ENCODE results near the gene MALSU1.

Gene MALSU1

GRCh38 chr7:23290993-23291392, 8.1 kb upstream of the MALSU1 start:
- peaks cover 5% of the 10 kb centered on the region for H3K4me1 ChIP-seq (ENCODE audit: insufficient read depth, low read length, severe bottlenecking)
- H3K36me3 ChIP-seq (ENCODE audit: insufficient read depth, low read length): no peaks in the 10 kb centered on the region
- H3K79me2 ChIP-seq (ENCODE audit: insufficient read depth, low read length): no peaks in the 10 kb centered on the region
- TF ChIP-seq EZH2 (IDR thresholded peaks at IDR 0.05; ENCODE audit: borderline replicate concordance, low read length): no peak
- TF ChIP-seq, protein P1, sequence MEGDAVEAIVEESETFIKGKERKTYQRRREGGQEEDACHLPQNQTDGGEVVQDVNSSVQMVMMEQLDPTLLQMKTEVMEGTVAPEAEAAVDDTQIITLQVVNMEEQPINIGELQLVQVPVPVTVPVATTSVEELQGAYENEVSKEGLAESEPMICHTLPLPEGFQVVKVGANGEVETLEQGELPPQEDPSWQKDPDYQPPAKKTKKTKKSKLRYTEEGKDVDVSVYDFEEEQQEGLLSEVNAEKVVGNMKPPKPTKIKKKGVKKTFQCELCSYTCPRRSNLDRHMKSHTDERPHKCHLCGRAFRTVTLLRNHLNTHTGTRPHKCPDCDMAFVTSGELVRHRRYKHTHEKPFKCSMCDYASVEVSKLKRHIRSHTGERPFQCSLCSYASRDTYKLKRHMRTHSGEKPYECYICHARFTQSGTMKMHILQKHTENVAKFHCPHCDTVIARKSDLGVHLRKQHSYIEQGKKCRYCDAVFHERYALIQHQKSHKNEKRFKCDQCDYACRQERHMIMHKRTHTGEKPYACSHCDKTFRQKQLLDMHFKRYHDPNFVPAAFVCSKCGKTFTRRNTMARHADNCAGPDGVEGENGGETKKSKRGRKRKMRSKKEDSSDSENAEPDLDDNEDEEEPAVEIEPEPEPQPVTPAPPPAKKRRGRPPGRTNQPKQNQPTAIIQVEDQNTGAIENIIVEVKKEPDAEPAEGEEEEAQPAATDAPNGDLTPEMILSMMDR (IDR thresholded peaks at IDR 0.05; ENCODE audit: low read length): no peak
- H2AFZ ChIP-seq (ENCODE audit: low read length): no peak overlapping the region
- H4K20me1 ChIP-seq (ENCODE audit: insufficient read depth, low read length): no peaks in the 10 kb centered on the region
- H3K27ac ChIP-seq (ENCODE audit: low read depth, low read length, poor library complexity, severe bottlenecking): no peak overlapping the region
- H3K27me3 ChIP-seq (ENCODE audit: insufficient read depth, low read length): no peaks in the 10 kb centered on the region
- no peak overlapping the region for H3K9ac ChIP-seq (ENCODE audit: low read length)
- no peak overlapping the region for H3K4me3 ChIP-seq (ENCODE audit: low read depth, low read length, poor library complexity, severe bottlenecking)
- H3K4me2 ChIP-seq (ENCODE audit: low read length): no peak overlapping the region
- H3F3A ChIP-seq (ENCODE audit: insufficient read depth, low read length): 0 out of 2 replicates have a peak, but pooled peaks cover 4% of the 10 kb centered on the region
- H3K9me2 ChIP-seq (ENCODE audit: low read depth, low read length): no peaks in the 10 kb centered on the region
- H3K9me3 ChIP-seq (ENCODE audit: low read length): no peaks in the 10 kb centered on the region

- H3K4me3 ChIP-seq (ENCODE audit: low read depth, low read length, poor library complexity, severe bottlenecking): no peak overlapping the region
Measured at GRCh38 chr7:23291957-23292560, 7.1 kb upstream of the MALSU1 start.

GRCh38 chr7:23292623-23293022, 6.5 kb upstream of the MALSU1 start:
- Histone ChIP-seq H3K4me2 (ENCODE audit: low read length) (no peak overlapping the region), H3K4me3 (ENCODE audit: low read depth, low read length, poor library complexity, severe bottlenecking) (no peak overlapping the region)

More at GRCh38 chr7:23291957-23292560, 7.1 kb upstream of the MALSU1 start:
- Histone ChIP-seq H3K27ac (ENCODE audit: low read depth, low read length, poor library complexity, severe bottlenecking) (no peak overlapping the region), H3K9me3 (ENCODE audit: low read length) (no peaks in the 10 kb centered on the region), H3K4me1 (ENCODE audit: insufficient read depth, low read length, severe bottlenecking) (peaks cover 5% of the 10 kb centered on the region), H3K27me3 (ENCODE audit: insufficient read depth, low read length) (no peaks in the 10 kb centered on the region), H4K20me1 (ENCODE audit: insufficient read depth, low read length) (no peaks in the 10 kb centered on the region), H2AFZ (ENCODE audit: low read length) (no peak overlapping the region), H3F3A (ENCODE audit: insufficient read depth, low read length) (0 out of 2 replicates have a peak, but pooled peaks cover 4% of the 10 kb centered on the region), H3K9me2 (ENCODE audit: low read depth, low read length) (no peaks in the 10 kb centered on the region), H3K4me2 (ENCODE audit: low read length) (no peak overlapping the region), H3K79me2 (ENCODE audit: insufficient read depth, low read length) (no peaks in the 10 kb centered on the region), H3K9ac (ENCODE audit: low read length) (no peak overlapping the region), H3K36me3 (ENCODE audit: insufficient read depth, low read length) (no peaks in the 10 kb centered on the region)
- no peak for TF ChIP-seq EZH2 (IDR thresholded peaks at IDR 0.05; ENCODE audit: borderline replicate concordance, low read length)
- TF ChIP-seq, protein P1 (IDR thresholded peaks at IDR 0.05; ENCODE audit: low read length): no peak

More at GRCh38 chr7:23292623-23293022, 6.5 kb upstream of the MALSU1 start:
- TF ChIP-seq, protein P1 (IDR thresholded peaks at IDR 0.05; ENCODE audit: low read length): no peak
- no peak for TF ChIP-seq EZH2 (IDR thresholded peaks at IDR 0.05; ENCODE audit: borderline replicate concordance, low read length)
- H3K9ac ChIP-seq (ENCODE audit: low read length): no peak overlapping the region
- peaks cover 4% of the 10 kb centered on the region for H3K4me1 ChIP-seq (ENCODE audit: insufficient read depth, low read length, severe bottlenecking)
- no peaks in the 10 kb centered on the region for H3K9me3 ChIP-seq (ENCODE audit: low read length)
- no peak overlapping the region for H3K27ac ChIP-seq (ENCODE audit: low read depth, low read length, poor library complexity, severe bottlenecking)
- H3K36me3 ChIP-seq (ENCODE audit: insufficient read depth, low read length): no peaks in the 10 kb centered on the region
- 0 out of 2 replicates have a peak, but pooled peaks cover 4% of the 10 kb centered on the region for H3F3A ChIP-seq (ENCODE audit: insufficient read depth, low read length)
- no peaks in the 10 kb centered on the region for H3K27me3 ChIP-seq (ENCODE audit: insufficient read depth, low read length)
- no peaks in the 10 kb centered on the region for H4K20me1 ChIP-seq (ENCODE audit: insufficient read depth, low read length)
- H3K9me2 ChIP-seq (ENCODE audit: low read depth, low read length): no peaks in the 10 kb centered on the region
- no peaks in the 10 kb centered on the region for H3K79me2 ChIP-seq (ENCODE audit: insufficient read depth, low read length)
- no peak overlapping the region for H2AFZ ChIP-seq (ENCODE audit: low read length)
